Endothelial cell (in vitro differentiated cells): Measurements from ENCODE around the gene RPTOR. TPM values are rescaled to one million over a fixed set of nuclear protein-coding genes. Genes with fewer than 3 reads are reported as not detected.

Experiments
- DNase-seq: peaks from one replicate; pipeline ENCODE4 v3.0.0; 2021; ENCODE audit warnings: low spot score
- H3K27ac Mint-ChIP-seq: one replicate; pipeline ENCODE4 v1.8.0; 2021; ENCODE audit warnings: mixed read lengths, inconsistent platforms; ENCODE audit not compliant: unreplicated experiment
- H3K27me3 Mint-ChIP-seq: one replicate; pipeline ENCODE4 v1.8.0; 2021; ENCODE audit warnings: mild to moderate bottlenecking, moderate library complexity, mixed read lengths, inconsistent platforms; ENCODE audit not compliant: unreplicated experiment
- H3K36me3 Mint-ChIP-seq: one replicate; pipeline ENCODE4 v1.8.0; 2021; ENCODE audit warnings: mild to moderate bottlenecking, low read depth, mixed read lengths, inconsistent platforms; ENCODE audit not compliant: unreplicated experiment
- H3K4me1 Mint-ChIP-seq: one replicate; pipeline ENCODE4 v1.8.0; 2021; ENCODE audit warnings: mild to moderate bottlenecking, mixed read lengths, inconsistent platforms; ENCODE audit not compliant: unreplicated experiment
- H3K4me3 Mint-ChIP-seq: one replicate; pipeline ENCODE4 v1.8.0; 2021; ENCODE audit warnings: mild to moderate bottlenecking, mixed read lengths, inconsistent platforms; ENCODE audit not compliant: unreplicated experiment
- H3K9me3 Mint-ChIP-seq: one replicate; pipeline ENCODE4 v1.8.0; 2021; ENCODE audit warnings: mixed read lengths, inconsistent platforms; ENCODE audit not compliant: unreplicated experiment
- total RNA-seq: library from RNA; stranded (reverse); fragmentation: NEBNext Ultra II Directional; extraction: Animal tissue kit (Norgen Biotek cat#: 25700); gene quantifications from one replicate; pipeline ENCODE4 v1.2.1, GENCODE V29; 2021; ENCODE audit not compliant: unreplicated experiment
- TF ChIP-seq, protein P1 (sequence below): fragments of 200-600 bp; sonication (generic); IDR thresholded peaks from one replicate; pipeline ENCODE4 v1.5.0; 2021; ENCODE audit warnings: antibody characterized with exemption; ENCODE audit not compliant: unreplicated experiment

The RPTOR gene
- total RNA-seq, 1 donor from 2014 or later, result 36.7 TPM

DNA sequence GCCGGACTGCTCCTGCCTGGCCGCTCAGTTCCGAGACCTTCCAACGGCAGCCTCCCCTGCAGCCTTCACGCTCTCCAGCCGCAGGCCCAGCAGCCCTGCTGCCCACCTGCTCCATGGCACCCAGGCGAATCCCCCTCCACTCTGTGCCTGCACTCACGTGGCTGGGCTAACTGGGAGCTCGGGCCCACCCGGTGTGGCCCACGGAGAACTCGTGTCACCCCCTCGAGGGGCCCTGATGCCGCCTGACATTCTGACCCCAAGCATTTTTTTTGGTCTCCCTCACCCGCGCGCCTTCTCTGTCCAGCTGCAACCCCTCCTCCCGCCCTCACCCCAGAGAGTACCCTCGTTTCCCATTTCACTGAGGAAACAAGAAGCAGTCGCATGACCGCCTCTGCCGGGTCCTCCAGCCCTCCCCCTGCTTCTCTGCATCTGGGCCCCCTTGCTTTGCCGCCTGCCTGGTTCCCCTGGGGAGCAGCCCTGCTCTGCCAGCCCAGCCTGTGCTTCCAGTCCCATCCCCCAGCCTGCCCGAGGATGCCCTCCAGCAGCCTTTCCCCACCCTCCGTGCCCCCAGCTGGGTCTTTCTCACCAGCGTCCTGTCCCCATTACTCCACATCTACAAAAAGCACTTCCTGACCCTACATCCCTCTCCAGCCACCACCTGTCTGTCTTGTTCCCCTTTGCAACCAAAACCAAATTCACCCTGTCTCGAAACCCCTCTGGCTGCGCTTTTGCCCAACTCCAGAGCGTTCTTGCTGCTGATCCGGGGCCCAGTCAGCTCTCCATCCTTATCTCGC is 300.6 kb downstream of the RPTOR start:
- Mint-ChIP-seq H3K4me1 (peaks cover 5% of the 10 kb centered on the region), H3K4me3 (no peak overlapping the region), H3K27ac (no peak overlapping the region), H3K36me3 (peaks cover 28% of the 10 kb centered on the region), H3K9me3 (no peaks in the 10 kb centered on the region), H3K27me3 (peaks cover 9% of the 10 kb centered on the region)
- TF ChIP-seq, protein P1, sequence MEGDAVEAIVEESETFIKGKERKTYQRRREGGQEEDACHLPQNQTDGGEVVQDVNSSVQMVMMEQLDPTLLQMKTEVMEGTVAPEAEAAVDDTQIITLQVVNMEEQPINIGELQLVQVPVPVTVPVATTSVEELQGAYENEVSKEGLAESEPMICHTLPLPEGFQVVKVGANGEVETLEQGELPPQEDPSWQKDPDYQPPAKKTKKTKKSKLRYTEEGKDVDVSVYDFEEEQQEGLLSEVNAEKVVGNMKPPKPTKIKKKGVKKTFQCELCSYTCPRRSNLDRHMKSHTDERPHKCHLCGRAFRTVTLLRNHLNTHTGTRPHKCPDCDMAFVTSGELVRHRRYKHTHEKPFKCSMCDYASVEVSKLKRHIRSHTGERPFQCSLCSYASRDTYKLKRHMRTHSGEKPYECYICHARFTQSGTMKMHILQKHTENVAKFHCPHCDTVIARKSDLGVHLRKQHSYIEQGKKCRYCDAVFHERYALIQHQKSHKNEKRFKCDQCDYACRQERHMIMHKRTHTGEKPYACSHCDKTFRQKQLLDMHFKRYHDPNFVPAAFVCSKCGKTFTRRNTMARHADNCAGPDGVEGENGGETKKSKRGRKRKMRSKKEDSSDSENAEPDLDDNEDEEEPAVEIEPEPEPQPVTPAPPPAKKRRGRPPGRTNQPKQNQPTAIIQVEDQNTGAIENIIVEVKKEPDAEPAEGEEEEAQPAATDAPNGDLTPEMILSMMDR, result no peak
- no peak for DNase-seq

DNA sequence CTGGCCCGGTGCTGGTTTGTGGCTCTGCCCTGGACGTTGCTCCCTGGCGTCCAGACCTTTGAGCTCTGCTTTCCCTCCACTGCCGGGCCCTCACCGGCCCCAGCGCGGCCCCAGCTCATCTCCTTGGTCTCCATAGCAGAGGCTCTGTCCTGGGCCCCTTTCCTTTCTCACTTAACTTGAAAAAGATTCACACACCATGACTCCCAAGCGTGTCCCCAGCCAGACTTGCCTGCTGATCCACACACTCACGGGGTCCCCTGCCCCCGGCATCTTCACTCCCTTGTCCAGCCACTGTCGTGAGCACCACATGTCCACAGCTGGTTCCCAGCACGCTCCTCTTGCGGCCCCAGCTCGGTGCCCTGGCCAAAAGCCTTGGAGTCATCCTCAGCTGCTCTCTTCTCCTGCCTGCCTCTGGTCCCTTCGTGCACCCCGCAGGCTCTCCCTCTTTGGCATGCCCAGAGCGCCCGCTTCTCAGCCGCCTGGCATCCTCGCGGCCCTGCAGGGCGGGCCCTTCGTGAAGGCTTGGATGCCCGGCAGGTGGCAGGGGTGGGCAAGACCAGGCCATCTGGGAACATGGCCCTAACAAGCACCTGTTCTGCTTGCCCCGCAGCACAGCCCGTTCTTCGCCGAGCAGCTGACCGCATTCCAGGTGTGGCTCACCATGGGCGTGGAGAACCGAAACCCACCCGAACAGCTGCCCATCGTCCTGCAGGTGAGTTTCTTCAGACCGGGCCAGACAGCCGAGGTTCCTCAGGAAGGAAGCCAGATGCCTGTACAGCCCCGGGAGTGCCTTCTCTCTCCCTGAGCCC is 301.4 kb downstream of the RPTOR start:
- Mint-ChIP-seq H3K4me3 (peak overlapping the region; percentile 24), H3K27ac (no peak overlapping the region), H3K27me3 (peaks cover 9% of the 10 kb centered on the region), H3K36me3 (peaks cover 28% of the 10 kb centered on the region), H3K4me1 (peaks cover 5% of the 10 kb centered on the region), H3K9me3 (no peaks in the 10 kb centered on the region)
- DNase-seq, result no peak
- TF ChIP-seq, protein P1, result no peak

DNA sequence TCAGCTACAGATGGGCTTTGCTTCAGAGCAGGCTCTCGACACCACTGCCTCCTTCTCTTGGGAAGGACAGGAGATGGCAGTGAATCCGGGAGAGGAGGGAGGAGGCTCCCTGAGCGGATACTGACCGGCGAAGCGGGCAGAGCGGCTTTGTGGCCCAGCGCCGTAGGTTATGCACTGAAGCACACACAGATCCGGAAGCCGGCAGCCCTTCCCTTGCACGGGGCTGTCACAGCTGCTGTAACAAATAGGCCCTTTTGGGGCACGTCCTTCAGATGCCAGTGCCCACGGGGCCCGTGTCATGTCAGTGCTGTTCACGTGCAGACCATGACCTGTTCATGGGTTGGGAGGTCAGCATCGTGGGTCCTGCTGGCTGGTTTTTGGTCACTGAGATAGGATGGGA is 302.3 kb downstream of the RPTOR start:
- DNase-seq, result no peak
- no peak overlapping the region for H3K27ac Mint-ChIP-seq
- no peaks in the 10 kb centered on the region for H3K9me3 Mint-ChIP-seq
- H3K27me3 Mint-ChIP-seq, result peaks cover 9% of the 10 kb centered on the region
- peaks cover 28% of the 10 kb centered on the region for H3K36me3 Mint-ChIP-seq
- peaks cover 5% of the 10 kb centered on the region for H3K4me1 Mint-ChIP-seq
- H3K4me3 Mint-ChIP-seq, result no peak overlapping the region
- TF ChIP-seq, protein P1, result no peak

DNA sequence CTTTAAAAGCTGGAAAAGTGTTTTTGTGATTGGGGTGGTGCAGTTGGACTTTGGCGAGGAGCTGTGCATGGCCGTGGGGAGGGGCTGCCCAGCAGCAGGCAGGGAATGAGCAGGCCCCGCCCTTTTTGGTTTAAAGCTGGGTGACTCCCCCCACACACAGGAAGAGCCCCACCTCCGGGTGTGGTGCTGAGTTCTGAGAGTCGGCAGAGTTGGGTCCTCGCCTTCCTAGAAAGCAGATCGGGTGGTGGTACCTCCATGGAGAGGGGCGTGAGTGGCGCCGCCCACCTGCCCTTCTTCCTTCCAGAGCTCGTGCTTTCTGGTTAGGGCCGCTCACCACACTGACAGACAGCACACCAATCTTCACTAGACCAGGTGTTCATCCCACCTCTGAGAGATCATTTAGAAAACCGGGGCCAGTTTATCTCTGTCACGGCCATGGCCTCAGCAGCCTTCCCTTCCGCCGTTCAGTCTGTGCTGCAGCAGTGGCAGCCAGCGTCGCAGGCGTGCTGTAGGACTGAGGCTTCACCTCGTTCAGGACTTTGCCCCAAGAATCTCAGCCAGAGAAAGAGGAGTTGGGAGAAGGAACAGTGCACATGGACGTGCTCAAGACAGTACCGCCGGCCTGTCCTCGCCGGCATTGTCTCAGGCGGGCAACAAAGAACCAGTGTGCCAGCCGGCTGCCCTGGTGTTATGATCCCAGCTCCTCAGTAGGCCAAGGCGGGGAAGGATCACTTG is 303.0 kb downstream of the RPTOR start:
- H3K27ac Mint-ChIP-seq, result no peak overlapping the region
- H3K9me3 Mint-ChIP-seq, result no peaks in the 10 kb centered on the region

More for the DNA sequence above, 303.0 kb downstream of the RPTOR start:
- Mint-ChIP-seq H3K4me3 (no peak overlapping the region), H3K36me3 (peaks cover 24% of the 10 kb centered on the region), H3K27me3 (peaks cover 8% of the 10 kb centered on the region), H3K4me1 (peaks cover 5% of the 10 kb centered on the region)
- TF ChIP-seq, protein P1, result no peak
- no peak for DNase-seq
